Measurements from ENCODE around the gene ZNF223.

ZNF223 gene

DNA sequence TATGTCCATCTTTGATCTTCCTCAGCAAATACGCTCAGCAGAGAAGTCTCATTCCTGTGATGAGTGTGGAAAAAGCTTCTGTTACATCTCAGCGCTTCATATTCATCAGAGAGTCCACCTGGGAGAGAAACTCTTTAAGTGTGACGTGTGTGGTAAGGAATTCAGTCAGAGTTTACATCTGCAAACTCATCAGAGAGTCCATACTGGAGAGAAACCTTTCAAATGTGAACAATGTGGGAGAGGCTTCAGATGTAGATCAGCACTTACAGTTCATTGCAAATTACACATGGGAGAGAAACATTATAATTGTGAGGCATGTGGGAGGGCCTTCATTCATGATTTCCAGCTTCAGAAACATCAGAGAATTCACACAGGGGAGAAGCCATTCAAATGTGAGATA is 14.5 kb downstream of the ZNF223 start:
- Histone ChIP-seq H3K79me2 (ENCODE audit: insufficient read depth, low read length) (no peaks in the 10 kb centered on the region), H3K36me3 (ENCODE audit: insufficient read depth, low read length) (no peaks in the 10 kb centered on the region), H3K4me1 (ENCODE audit: insufficient read depth, low read length, poor library complexity, severe bottlenecking) (no peaks in the 10 kb centered on the region), H3K9me2 (replicated peaks; ENCODE audit: low read depth, low read length) (no peaks in the 10 kb centered on the region), H4K20me1 (ENCODE audit: insufficient read depth, low read length, poor library complexity, severe bottlenecking) (no peaks in the 10 kb centered on the region), H3K4me3 (ENCODE audit: low read length, poor library complexity, severe bottlenecking) (no peak overlapping the region), H3K9me3 (ENCODE audit: insufficient read depth, low read depth, low read length) (peaks cover 15% of the 10 kb centered on the region; the same call in 1 of the 2 replicates), H3F3A (ENCODE audit: low read depth) (no peaks in the 10 kb centered on the region), H3K4me2 (ENCODE audit: low read depth, low read length, poor library complexity, severe bottlenecking) (no peak overlapping the region), H3K27me3 (ENCODE audit: insufficient read depth, low read length, poor library complexity, severe bottlenecking) (peaks cover 32% of the 10 kb centered on the region), H2AFZ (ENCODE audit: low read length) (no peak overlapping the region), H3K9ac (ENCODE audit: low read depth, low read length, poor library complexity, severe bottlenecking) (no peak overlapping the region)
- TF ChIP-seq EZH2phosphoT487 (IDR thresholded peaks at IDR 0.05; ENCODE audit: borderline replicate concordance): no peak
- TF ChIP-seq, protein P1, sequence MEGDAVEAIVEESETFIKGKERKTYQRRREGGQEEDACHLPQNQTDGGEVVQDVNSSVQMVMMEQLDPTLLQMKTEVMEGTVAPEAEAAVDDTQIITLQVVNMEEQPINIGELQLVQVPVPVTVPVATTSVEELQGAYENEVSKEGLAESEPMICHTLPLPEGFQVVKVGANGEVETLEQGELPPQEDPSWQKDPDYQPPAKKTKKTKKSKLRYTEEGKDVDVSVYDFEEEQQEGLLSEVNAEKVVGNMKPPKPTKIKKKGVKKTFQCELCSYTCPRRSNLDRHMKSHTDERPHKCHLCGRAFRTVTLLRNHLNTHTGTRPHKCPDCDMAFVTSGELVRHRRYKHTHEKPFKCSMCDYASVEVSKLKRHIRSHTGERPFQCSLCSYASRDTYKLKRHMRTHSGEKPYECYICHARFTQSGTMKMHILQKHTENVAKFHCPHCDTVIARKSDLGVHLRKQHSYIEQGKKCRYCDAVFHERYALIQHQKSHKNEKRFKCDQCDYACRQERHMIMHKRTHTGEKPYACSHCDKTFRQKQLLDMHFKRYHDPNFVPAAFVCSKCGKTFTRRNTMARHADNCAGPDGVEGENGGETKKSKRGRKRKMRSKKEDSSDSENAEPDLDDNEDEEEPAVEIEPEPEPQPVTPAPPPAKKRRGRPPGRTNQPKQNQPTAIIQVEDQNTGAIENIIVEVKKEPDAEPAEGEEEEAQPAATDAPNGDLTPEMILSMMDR (conservative IDR thresholded peaks at IDR 0.05; ENCODE audit: low read length): no peak

DNA sequence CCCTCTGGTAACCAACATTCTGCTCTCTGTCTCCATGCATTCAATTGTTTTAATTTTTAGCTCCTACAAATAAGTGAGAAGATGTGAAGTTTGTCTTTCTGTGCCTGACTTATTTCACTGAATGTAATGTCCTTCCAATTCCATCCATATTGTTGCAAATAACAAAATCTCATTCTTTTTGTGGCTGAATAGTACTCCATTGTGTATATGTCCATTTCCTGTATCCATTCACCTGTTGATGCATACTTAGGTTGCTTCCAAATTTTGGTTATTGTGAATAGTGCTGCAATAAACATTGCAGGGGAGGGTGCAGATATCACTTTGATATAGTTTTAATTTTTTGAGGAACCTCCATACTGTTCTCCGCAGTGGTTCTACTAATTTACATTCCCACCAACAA is 17.6 kb downstream of the ZNF223 start:
- Histone ChIP-seq H3K9ac (ENCODE audit: low read depth, low read length, poor library complexity, severe bottlenecking) (no peak overlapping the region), H2AFZ (ENCODE audit: low read length) (no peak overlapping the region), H3K4me1 (ENCODE audit: insufficient read depth, low read length, poor library complexity, severe bottlenecking) (peaks cover 13% of the 10 kb centered on the region), H3K4me2 (ENCODE audit: low read depth, low read length, poor library complexity, severe bottlenecking) (no peak overlapping the region), H3K79me2 (ENCODE audit: insufficient read depth, low read length) (no peaks in the 10 kb centered on the region; the same call in 1 of the 2 replicates), H3F3A (ENCODE audit: low read depth) (no peaks in the 10 kb centered on the region), H3K9me3 (ENCODE audit: insufficient read depth, low read depth, low read length) (peaks cover 15% of the 10 kb centered on the region; the same call in 1 of the 2 replicates), H3K36me3 (ENCODE audit: insufficient read depth, low read length) (no peaks in the 10 kb centered on the region), H3K4me3 (ENCODE audit: low read length, poor library complexity, severe bottlenecking) (no peak overlapping the region), H4K20me1 (ENCODE audit: insufficient read depth, low read length, poor library complexity, severe bottlenecking) (no peaks in the 10 kb centered on the region), H3K27me3 (ENCODE audit: insufficient read depth, low read length, poor library complexity, severe bottlenecking) (peaks cover 32% of the 10 kb centered on the region), H3K9me2 (replicated peaks; ENCODE audit: low read depth, low read length) (no peaks in the 10 kb centered on the region)
- no peak for TF ChIP-seq EZH2phosphoT487 (IDR thresholded peaks at IDR 0.05; ENCODE audit: borderline replicate concordance)
- TF ChIP-seq, protein P1 (conservative IDR thresholded peaks at IDR 0.05; ENCODE audit: low read length): no peak

DNA sequence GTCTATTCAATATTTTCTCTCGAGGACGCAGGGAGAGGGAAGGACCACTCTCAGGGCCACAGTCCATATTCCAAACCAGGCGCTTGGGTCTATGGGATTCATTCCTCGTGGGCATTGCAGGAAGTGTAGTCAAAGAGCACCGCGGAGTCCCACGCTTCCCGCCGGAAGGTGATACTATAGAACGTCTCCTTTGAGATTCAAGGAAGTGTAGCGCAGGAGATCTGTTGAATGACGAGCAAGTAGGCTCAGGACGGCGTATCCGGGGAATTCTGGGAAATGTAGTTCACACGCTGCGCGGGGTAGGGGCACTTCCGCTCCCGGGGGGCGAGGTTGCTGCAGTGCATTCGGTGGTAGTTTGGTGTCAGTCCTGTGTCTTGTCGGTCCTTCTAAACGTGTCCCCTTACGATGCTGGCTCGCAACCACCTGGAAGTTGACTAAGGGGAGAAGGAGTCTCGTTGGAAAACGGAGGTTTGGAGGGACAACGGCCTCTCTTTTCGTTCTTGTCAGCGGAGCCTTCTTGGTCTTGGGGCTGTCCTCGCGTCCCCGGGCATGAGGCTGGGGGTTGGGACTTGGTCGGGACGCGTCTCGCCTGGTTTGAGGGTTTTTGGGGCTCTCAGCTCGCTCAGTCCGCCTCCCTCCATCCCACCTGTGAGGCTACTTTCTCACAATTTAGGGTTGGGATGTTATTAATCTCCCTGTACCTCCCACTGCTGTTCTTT is 20.1 kb downstream of the ZNF223 start, which contains the start of gene ZNF284:
ZNF284 (plus strand) TSS at position 336 of the 719 bp plus-strand sequence. CDS start 4,231 bp downstream, outside the sequence.
- H3K36me3 ChIP-seq (ENCODE audit: insufficient read depth, low read length): no peaks in the 10 kb centered on the region
- peak within 1 kb of the TSS; percentile 100 for H2AFZ ChIP-seq (ENCODE audit: low read length)
- peaks cover 32% of the 10 kb centered on the region for H3K27me3 ChIP-seq (ENCODE audit: insufficient read depth, low read length, poor library complexity, severe bottlenecking)
- no peaks in the 10 kb centered on the region for H3F3A ChIP-seq (ENCODE audit: low read depth)
- peak within 1 kb of the TSS; percentile 88 for H3K4me2 ChIP-seq (ENCODE audit: low read depth, low read length, poor library complexity, severe bottlenecking)
- H3K79me2 ChIP-seq (ENCODE audit: insufficient read depth, low read length): no peaks in the 10 kb centered on the region; the same call in 1 of the 2 replicates
- no peak for TF ChIP-seq EZH2phosphoT487 (IDR thresholded peaks at IDR 0.05; ENCODE audit: borderline replicate concordance)
- TF ChIP-seq, protein P1 (conservative IDR thresholded peaks at IDR 0.05; ENCODE audit: low read length): no peak
- peaks cover 13% of the 10 kb centered on the region for H3K4me1 ChIP-seq (ENCODE audit: insufficient read depth, low read length, poor library complexity, severe bottlenecking)
- H3K9ac ChIP-seq (ENCODE audit: low read depth, low read length, poor library complexity, severe bottlenecking): peak within 1 kb of the TSS; percentile 72
- H3K9me2 ChIP-seq (replicated peaks; ENCODE audit: low read depth, low read length): no peaks in the 10 kb centered on the region
- peak within 1 kb of the TSS; percentile 89 for H3K4me3 ChIP-seq (ENCODE audit: low read length, poor library complexity, severe bottlenecking)
- no peaks in the 10 kb centered on the region for H4K20me1 ChIP-seq (ENCODE audit: insufficient read depth, low read length, poor library complexity, severe bottlenecking)
- peaks cover 1% of the 10 kb centered on the region; the same call in 1 of the 2 replicates for H3K9me3 ChIP-seq (ENCODE audit: insufficient read depth, low read depth, low read length)

All from Loucy (cell line).